Skeletal muscle tissue (tissue), 4 donors: ENCODE data around the gene TMEM150C. TPM values are rescaled to one million over a fixed set of nuclear protein-coding genes. Genes with fewer than 3 reads are reported as not detected.

Experiments used
- H3K27ac ChIP-seq: one replicate; pipeline ENCODE4 v1.7.0; 2013; ENCODE audit warnings: mild to moderate bottlenecking, low read depth, low read length, inconsistent platforms
- H3K27me3 ChIP-seq, 3 donors: one replicate each; pipeline ENCODE4 v1.7.0; 2013; ENCODE audit warnings: low read length in 3 of 3; ENCODE audit not compliant: control insufficient read depth in 3 of 3, insufficient read depth in 3 of 3
- H3K36me3 ChIP-seq, 3 donors: one replicate each; pipeline ENCODE4 v1.7.0; 2013; ENCODE audit warnings: low read length in 3 of 3; ENCODE audit not compliant: control insufficient read depth in 3 of 3, insufficient read depth in 3 of 3
- H3K4me1 ChIP-seq, 3 donors: one replicate each; pipeline ENCODE4 v1.7.0; 2013; ENCODE audit warnings: low read length in 3 of 3, mild to moderate bottlenecking in 3 of 3; ENCODE audit not compliant: control insufficient read depth in 3 of 3, insufficient read depth in 3 of 3
- H3K4me3 ChIP-seq, 3 donors: one replicate each; pipeline ENCODE4 v1.7.0; 2013; ENCODE audit warnings: low read length in 3 of 3
- H3K9ac ChIP-seq, 3 donors: one replicate each; pipeline ENCODE4 v1.7.0; 2013; ENCODE audit warnings: low read length in 3 of 3, mild to moderate bottlenecking in 3 of 3, moderate library complexity in 2 of 3, low read depth in 1 of 3
- H3K9me3 ChIP-seq, 3 donors: one replicate each; pipeline ENCODE4 v1.7.0; 2013; ENCODE audit warnings: low read length in 3 of 3; ENCODE audit not compliant: control insufficient read depth in 3 of 3
- total RNA-seq: library from RNA; depleted of rRNA; stranded (reverse); fragments of >200 nt; gene quantifications from one replicate; pipeline ENCODE4 v1.2.3, GENCODE V29; 2014
- donor health status: Osteomylitis.

TMEM150C gene
- total RNA-seq: 4.2 TPM

DNA sequence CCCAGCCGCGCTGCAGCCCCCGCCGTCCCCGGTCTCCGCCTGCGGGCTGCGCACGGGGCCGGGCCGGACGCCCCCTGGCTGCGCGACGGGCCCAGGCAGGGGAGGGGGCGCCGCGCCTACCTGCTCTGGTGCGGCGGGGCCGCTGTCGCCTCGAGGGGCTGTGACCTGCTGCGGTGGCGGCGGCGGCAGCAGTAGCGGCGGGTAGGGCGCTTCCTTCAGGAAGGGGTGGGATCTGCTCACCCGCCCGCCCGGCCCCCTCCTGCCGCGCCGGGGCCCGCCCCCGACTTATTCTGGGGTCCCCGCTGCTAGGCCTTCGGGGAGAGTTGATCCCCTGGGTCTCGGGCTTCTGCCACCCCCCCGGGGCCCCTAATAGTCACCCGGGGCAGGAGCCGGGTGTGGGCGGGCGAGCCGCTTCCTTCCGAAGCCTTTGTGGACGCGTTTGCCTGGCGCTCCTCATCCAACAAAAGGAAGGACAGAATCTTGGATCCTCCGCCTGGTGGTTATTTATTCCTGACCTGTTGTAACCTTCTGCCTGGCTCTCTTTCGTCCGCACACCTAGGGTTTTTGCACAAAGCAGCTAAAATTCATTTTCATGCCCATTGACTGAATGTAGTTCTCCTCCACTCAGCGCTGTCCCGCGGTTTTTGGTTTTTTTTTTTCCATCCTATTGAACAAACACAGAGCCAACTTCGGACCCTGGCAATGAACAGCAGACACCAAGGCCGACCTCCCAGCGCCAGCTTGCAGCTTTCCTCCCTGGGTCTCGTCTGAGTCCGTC lies at the start of gene TMEM150C:
TMEM150C (minus strand) TSS at position 203 of the 778 bp plus-strand sequence. CDS start 57,331 bp downstream, outside the sequence.
- no peak within 1 kb of the TSS for H3K27ac ChIP-seq
- no peaks in the 10 kb centered on the region for H3K9me3 ChIP-seq
- peak within 1 kb of the TSS; percentile 72 to 81 (median 74) for H3K4me3 ChIP-seq
- H3K9ac ChIP-seq: peak within 1 kb of the TSS; percentile 51 to 74 (median 56)
- peaks cover 0 to 3% (median 0%) of the 10 kb centered on the region in 3 donors for H3K27me3 ChIP-seq
- H3K4me1 ChIP-seq: peaks cover 3 to 7% (median 6%) of the 10 kb centered on the region in 3 donors
- H3K36me3 ChIP-seq: no peaks in the 10 kb centered on the region

DNA sequence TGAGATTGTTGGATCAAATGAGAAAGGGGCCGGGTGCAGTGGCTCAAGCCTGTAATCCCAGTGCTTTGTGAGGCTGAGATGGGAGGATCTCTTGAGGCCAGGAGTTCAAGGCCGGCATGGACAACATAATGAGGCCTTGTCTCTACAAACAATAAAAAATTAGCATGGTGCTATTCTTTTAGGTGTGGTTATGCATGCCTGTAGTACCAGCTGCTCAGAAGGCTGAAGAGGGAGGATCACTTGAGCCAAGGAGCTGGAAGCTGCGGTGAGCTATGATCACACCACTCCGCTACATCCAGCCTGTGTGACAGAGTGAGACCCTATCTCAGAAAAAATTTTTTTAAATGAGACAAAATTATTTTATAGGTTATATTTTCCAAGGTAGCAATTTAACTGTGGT lies 49.7 kb upstream of the TMEM150C start:
- no peaks in the 10 kb centered on the region for H3K4me1 ChIP-seq
- H3K27ac ChIP-seq: no peak overlapping the region
- H3K9ac ChIP-seq: no peak overlapping the region
- no peaks in the 10 kb centered on the region for H3K36me3 ChIP-seq
- H3K9me3 ChIP-seq: no peaks in the 10 kb centered on the region
- no peaks in the 10 kb centered on the region for H3K27me3 ChIP-seq
- H3K4me3 ChIP-seq: no peak overlapping the region

DNA sequence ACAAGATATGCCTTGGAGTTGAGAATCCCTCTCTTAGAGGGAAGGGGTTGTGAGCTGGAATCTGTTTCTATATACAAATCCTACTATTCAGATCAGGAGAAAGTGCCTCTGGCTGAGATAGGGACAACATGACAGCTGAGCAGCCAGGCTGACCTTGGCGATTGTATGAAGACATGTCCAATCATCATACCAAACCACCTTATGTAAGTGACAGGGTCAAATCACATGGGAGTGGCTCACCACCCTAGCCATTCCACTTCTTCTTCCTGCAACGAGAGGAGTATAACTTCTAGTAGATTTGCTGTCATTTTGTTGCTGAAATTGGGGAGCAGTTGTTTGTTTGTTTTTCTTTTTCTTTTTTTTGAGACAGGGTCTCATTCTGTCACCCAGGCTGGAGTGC lies 48.3 kb upstream of the TMEM150C start:
- Histone ChIP-seq H3K4me3 (no peak overlapping the region), H3K9ac (no peak overlapping the region), H3K27ac (no peak overlapping the region), H3K9me3 (no peaks in the 10 kb centered on the region), H3K27me3 (no peaks in the 10 kb centered on the region), H3K4me1 (no peaks in the 10 kb centered on the region), H3K36me3 (no peaks in the 10 kb centered on the region)

DNA sequence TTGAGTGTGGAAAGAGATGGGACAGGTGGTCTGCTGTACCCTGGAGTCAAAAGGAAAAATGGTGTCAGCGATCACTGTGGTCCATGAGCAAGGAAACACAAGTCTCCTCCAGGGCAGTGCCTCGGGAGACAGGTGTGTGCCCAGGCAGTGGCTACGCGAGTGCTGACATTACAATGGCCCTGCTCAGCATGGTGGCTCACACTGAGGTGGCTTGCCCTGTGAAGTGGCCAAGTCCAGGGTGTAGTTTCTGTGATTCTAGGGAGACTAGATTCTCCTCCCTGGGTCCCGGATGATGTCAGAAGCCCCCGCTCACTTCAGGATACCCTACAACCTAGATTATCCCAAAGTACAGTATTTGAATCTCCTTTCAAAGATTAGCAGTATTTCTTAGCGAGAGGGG lies 44.8 kb upstream of the TMEM150C start:
- no peak overlapping the region for H3K9ac ChIP-seq
- no peaks in the 10 kb centered on the region for H3K4me1 ChIP-seq
- H3K27me3 ChIP-seq: no peaks in the 10 kb centered on the region
- H3K36me3 ChIP-seq: no peaks in the 10 kb centered on the region
- H3K4me3 ChIP-seq: no peak overlapping the region
- H3K9me3 ChIP-seq: no peaks in the 10 kb centered on the region
- no peak overlapping the region for H3K27ac ChIP-seq

GRCh38 chr4:82604522-82604921 lies 42.7 kb upstream of the TMEM150C start:
- Histone ChIP-seq H3K4me1 (no peaks in the 10 kb centered on the region), H3K9ac (no peak overlapping the region), H3K36me3 (no peaks in the 10 kb centered on the region), H3K9me3 (no peaks in the 10 kb centered on the region), H3K27ac (no peak overlapping the region), H3K4me3 (no peak overlapping the region), H3K27me3 (no peaks in the 10 kb centered on the region)

DNA sequence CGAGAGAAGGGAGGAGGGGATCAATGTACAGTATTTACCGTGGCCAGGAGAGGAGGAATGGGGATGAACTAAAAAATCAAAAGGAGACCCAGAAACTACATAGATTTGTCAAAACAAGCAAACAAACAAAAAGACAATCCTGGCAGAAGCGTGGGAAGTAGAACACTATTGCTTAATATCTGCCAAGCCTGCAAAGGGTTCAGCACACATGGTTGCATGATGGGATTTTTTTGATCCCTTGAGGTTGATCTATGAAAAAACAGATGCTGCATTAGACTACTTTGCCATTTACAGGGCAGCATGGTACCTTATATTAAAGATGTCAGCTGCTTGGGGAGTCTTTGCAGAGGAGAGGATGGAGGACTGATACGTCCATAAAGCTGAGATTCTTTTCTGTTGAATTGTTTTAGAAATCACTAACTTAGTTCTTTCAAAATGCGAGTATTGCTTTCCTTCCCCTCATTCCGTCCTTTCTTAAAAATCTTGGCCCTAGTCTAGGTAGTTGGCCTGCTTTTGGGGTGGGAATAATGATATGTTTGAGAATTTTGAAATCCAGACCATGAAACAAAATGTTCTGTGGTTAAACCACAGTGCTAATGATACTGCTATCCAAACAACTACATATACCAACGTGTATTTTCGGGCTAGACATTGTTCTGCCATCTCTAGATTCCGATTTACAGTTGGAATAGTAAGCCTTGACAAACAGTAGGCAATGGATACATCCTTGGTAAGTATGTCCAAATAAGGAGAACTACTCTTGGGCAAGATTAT lies 39.6 kb upstream of the TMEM150C start:
- Histone ChIP-seq H3K27ac (no peak overlapping the region), H3K4me3 (no peak overlapping the region), H3K36me3 (no peaks in the 10 kb centered on the region), H3K27me3 (no peaks in the 10 kb centered on the region), H3K4me1 (no peaks in the 10 kb centered on the region), H3K9ac (no peak overlapping the region), H3K9me3 (no peaks in the 10 kb centered on the region)

DNA sequence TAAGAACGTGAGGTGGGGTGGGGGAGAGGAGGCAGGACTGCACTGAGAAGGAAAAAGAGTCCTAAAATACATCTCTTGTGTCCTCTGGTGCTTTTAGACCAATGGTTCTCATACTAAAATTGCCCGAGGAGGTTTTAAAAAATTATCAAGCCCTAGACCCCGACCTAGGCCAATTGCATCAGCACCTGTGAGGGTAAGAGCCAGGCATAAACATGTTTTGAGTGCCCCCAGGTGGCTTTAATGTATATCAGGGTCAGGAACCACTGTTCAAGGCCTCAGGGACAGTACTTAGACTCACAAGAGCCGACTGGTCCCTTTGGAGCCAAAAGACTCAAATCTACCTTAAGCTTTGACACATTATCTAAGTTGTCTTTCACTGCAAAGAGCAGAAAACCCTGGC lies 37.5 kb upstream of the TMEM150C start:
- Histone ChIP-seq H3K9ac (no peak overlapping the region), H3K9me3 (no peaks in the 10 kb centered on the region), H3K4me3 (no peak overlapping the region), H3K4me1 (no peaks in the 10 kb centered on the region), H3K27ac (no peak overlapping the region), H3K36me3 (no peaks in the 10 kb centered on the region), H3K27me3 (no peaks in the 10 kb centered on the region)

- Histone ChIP-seq H3K27ac (no peak overlapping the region), H3K9me3 (no peaks in the 10 kb centered on the region), H3K4me1 (no peaks in the 10 kb centered on the region), H3K27me3 (no peaks in the 10 kb centered on the region), H3K9ac (no peak overlapping the region), H3K36me3 (no peaks in the 10 kb centered on the region), H3K4me3 (no peak overlapping the region)
These were observed 32.7 kb upstream of the TMEM150C start for GRCh38 chr4:82594456-82594855.

GRCh38 chr4:82593411-82593810 lies 31.6 kb upstream of the TMEM150C start:
- Histone ChIP-seq H3K27ac (no peak overlapping the region), H3K36me3 (no peaks in the 10 kb centered on the region), H3K4me1 (no peaks in the 10 kb centered on the region), H3K9ac (no peak overlapping the region), H3K9me3 (no peaks in the 10 kb centered on the region), H3K4me3 (no peak overlapping the region), H3K27me3 (no peaks in the 10 kb centered on the region)

DNA sequence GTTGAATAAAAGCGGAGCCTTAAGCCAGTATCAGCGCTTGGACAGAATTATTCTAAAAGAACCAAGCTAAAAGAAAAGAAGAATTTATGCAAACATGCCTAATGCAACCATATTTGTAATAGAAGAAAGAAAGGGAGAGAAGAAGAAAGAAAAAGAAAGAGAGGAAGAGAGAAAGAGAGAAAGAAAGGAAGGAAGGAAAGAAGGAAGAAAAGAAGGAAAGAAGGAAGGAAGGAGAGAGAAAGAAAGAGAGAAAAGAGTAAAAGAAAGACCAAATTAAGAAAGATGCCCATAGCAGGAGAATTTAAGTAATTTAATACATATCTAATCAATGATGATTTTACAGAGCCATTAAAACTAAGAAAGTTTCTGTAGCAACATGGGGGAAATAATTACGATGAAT lies 30.9 kb upstream of the TMEM150C start:
- Histone ChIP-seq H3K9me3 (no peaks in the 10 kb centered on the region), H3K27ac (no peak overlapping the region), H3K9ac (no peak overlapping the region)

More for the DNA sequence above, 30.9 kb upstream of the TMEM150C start:
- no peak overlapping the region for H3K4me3 ChIP-seq
- no peaks in the 10 kb centered on the region for H3K27me3 ChIP-seq
- no peaks in the 10 kb centered on the region for H3K36me3 ChIP-seq
- no peaks in the 10 kb centered on the region for H3K4me1 ChIP-seq
